GM19238 (cell line): ENCODE data around the gene GAD1.
A peak's percentile ranks its signal among the peaks of the same experiment; 100 is the strongest.

Experiments used
- DNase-seq: peaks from one replicate; pipeline ENCODE4 v3.0.0; 2011; ENCODE audit warnings: low spot score; ENCODE audit not compliant: insufficient read length

The GAD1 gene

GRCh38 chr2:170845343-170845742, 28.7 kb downstream of the GAD1 start:
- no peak for DNase-seq

- no peak for DNase-seq
Measured at GRCh38 chr2:170846314-170846713, 29.6 kb downstream of the GAD1 start.

- DNase-seq = no peak
Measured at GRCh38 chr2:170847716-170848115, 31.0 kb downstream of the GAD1 start.

GRCh38 chr2:170848587-170848986, 31.9 kb downstream of the GAD1 start:
- no peak for DNase-seq

DNA sequence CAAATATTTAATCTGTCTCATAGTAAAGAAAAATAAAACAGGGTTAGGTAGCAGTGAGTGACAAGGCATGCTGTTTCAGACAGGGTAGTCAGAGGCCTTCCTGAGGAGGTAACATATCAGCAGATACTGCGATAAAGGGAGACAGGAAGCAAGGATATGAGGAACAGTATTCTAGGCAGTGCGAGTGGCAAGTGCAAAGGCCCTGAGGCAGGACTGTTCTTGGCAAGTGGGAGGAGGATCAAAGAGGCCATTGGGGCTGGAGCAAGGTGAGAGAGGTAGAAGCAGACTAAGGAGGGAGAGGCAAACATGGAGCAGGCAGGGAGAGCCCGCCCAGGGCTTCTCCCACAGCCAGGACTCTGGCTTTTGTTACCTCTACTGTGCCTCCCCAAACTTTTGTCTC, 33.6 kb downstream of the GAD1 start:
- DNase-seq = no peak

- no peak for DNase-seq
Measured at GRCh38 chr2:170851635-170852034, 34.9 kb downstream of the GAD1 start.

DNA sequence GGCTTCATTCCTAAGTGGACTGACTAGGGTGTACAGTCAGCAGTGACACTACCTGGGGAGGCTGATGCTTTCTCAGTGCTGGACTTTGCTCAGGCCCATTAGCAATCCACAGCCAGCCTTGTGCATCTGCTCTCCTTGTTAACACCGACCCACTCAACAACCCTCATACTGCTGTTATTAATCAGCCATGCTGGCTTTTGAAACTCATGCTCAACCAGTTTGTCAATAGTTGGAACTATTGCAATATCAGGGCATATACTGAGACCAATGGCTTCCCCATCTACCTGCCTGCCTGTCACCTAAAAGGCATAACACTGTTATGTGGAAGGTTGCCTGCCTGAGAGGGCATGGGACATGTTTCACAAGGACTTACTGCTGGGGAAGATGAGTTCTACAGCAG, 39.4 kb downstream of the GAD1 start:
- DNase-seq = no peak

- DNase-seq = no peak
Measured at GRCh38 chr2:170862286-170862902, 45.7 kb downstream of the GAD1 start.

DNA sequence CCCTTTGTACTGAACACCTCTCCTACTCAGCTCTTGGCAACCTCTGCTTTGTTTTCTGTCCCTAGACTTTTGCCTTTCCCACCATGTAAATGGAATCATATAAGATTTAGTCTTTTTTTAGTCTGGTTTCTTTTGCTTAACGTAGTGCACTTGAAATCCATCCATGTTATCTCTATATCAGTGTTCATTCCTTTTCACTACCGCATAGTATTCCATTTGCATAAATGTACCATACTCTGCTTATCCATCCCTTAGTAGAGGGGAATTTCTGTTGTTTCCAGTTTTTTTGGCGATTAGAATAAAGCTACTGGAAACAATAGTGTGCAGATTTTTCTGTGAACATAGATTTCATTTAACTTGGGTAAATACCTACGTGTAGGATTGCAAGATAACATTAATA, 46.4 kb downstream of the GAD1 start:
- DNase-seq = no peak

DNA sequence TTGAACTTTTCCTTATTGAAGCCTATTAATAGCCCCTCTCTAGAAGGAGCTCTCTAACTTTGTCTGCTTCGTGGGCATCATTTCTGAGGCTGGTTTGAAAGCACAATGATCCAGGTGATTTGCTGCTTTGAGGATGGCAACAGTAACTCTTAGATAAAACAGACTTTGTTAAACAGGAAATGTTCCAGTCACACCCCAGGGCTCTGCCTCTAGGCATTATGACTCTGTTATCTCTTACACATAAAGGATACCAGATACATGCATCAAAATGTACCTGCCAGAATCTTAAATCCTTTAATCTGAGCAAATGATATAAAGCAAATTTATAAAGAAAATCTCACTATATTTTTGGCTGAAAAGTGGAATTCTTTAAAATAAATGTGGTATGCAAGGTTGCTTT, 52.3 kb downstream of the GAD1 start:
- no peak for DNase-seq

DNA sequence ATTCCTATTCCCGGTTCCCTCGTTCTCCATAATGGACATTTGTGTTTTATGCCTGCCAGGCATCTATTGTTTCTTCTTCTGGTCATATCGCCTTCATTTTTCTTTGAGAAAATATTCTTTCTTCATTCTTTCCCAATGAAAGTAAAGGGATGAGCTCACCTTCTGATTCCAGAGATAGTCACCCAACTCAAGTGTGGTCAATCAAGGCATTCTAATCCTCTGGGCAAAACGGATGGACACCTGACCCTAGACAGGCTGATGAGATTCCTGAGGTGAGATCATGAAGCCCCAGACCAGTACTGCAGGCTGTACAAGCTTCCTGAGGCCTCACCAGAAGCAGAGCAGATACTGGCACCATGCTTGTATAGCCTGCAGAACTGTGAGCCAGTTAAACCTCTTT, 52.8 kb downstream of the GAD1 start:
- no peak for DNase-seq

GRCh38 chr2:170873035-170873692, 56.5 kb downstream of the GAD1 start:
- peak; percentile 69 for DNase-seq

DNA sequence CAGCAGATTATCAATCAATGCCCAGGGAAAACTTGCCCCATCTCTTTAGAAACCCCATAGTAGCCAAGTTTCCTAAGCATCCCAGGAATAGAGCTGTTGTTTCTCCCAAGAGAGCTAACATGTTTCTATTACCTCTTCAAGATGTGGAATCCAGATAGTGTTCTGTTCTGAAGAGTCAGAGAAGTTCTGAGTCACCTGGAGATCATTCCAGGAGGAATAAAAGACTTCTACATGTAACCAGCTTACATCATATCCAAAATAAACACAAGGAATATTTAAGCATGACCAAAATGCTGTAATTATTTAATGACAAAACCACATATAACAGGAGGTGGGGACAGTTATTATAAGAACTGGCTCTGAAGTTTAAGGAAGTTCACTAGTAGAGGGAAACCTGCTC, 61.4 kb downstream of the GAD1 start:
- DNase-seq = no peak

DNA sequence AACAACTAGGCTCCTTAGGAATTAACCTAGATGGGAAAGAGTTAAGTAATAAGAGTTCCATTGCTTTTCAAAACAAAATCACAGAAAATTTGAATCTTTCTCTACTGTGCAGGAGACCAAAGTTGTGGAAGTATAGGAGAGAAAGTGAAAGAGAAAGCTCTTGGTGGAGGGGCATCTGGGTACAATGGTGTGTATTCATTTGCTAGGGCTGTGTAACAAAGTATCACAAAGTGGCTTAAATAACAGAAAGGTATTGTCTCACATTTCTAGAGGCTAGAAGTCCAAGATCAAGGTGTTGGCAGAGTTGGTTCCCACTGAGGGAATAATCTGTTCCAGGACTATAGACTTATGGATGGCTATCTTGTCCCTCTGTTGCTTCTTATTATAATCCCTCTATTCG, 61.8 kb downstream of the GAD1 start:
- DNase-seq = no peak

- no peak for DNase-seq
Measured at GRCh38 chr2:170881840-170882239, 65.2 kb downstream of the GAD1 start.

DNA sequence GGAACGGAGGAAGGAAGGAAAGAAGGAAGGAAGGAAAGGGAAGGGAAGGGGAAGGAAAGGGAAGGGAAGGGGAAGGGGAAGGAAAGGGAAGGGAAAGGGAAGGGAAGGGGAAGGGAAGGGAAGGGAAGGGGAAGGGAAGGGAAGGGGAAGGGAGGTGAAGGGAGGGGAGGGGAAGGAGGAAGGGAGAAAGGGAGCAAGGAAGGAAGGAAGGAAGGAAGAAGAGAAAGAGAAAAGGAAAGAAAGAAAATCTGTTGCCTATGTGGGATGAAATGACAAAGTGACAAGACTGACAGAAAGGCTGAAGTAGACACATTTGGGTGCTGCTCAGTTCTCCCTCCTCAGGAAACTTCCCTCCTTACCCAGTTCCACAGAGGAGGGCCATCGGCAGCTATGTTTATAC, 66.1 kb downstream of the GAD1 start:
- DNase-seq = no peak

GRCh38 chr2:170883683-170884082, 67.0 kb downstream of the GAD1 start:
- DNase-seq = no peak

- no peak for DNase-seq
Measured at GRCh38 chr2:170885130-170885791, 68.6 kb downstream of the GAD1 start.

DNA sequence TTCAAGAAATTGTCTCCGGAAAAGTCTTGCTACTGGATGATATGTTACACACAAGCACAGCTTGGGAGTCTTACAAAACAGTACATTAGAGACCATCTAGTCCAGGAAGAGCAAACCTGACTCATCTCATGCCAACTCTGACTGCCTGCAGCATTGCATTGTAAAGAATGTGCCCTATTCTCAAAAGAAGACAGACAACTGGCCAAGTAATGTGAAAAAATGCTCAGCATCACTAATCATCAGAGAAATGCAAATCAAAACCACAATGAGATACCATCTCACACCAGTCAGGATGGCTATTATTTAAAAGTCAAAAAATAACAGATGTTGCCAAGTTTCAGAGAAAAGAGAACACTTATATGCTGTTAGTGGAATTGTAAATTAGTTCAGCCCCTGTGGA, 69.7 kb downstream of the GAD1 start:
- DNase-seq = no peak

DNA sequence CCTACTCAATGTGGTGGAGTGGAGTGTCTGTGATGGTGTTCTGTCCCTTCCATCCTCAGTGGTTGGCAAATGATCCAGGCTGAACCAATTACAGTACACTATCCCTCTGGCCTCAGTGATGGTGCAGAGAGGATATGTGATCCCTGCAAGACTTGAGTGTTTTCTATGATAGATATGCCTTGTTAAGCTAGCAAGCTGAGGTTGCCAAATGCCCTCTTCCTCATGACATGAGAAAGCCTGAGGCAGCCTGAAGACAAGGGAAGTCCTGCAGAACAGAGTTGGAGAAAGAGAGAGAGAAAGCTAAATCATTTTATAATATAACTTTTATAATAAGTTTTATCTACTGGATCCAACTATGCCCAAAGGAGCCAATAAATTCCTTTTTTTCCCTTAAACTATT, 70.8 kb downstream of the GAD1 start:
- no peak for DNase-seq

- DNase-seq = no peak
Measured at GRCh38 chr2:170887896-170888295, 71.2 kb downstream of the GAD1 start.

DNA sequence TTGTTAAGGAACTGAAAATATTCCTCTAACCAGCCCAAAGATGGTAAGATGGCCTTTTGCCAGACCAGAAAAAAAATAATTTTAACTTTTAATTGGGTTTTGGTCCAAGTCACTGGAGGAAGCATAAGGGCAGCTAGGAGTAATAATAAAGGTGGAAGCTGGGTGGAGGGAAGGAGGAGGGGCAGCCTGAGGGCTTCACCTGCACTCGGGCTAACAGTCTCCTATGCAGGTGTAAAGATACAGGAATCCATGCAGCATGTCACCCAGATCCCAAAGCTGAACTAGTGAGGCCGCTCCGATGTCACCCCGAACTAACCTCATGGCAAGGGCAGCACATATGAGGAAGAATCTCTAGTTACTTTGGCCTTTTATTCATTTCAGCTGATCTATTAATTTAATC, 75.2 kb downstream of the GAD1 start:
- no peak for DNase-seq

DNA sequence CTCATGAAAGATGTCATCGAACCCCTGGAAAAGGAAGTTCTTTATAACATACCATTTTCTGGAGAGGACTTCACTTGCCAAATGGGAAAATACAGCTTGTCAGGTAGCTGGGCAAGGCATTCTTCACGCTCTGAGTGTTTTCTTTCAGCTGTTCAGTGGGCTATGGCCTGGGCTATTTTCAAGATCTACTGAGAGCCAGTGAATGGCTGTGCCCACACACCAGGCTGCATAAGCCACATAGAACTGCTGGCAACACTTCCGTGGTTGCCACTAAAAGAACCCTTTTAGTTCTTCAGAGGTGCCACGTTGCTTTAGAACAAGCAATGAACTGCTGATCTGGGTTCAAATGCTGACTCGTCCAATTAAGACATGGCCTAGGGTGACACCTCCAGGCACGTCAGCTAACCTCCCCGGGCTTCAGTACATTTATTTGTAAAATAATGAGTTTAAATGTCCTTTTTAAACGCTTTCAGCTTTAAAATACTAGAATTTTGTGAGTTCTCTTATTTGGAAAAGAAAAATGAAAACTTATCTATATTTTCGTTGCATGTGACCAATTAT, 75.8 kb downstream of the GAD1 start:
- no peak for DNase-seq
